CD4-positive, alpha-beta T cell treated with Interleukin-15 for 4 hours (primary cell): ENCODE measurements around the gene SRBD1.

Experiments used
- DNase-seq: peaks from one replicate; pipeline ENCODE4 v3.0.0-alpha.2; 2020; ENCODE audit warnings: low spot score

Gene SRBD1

DNA sequence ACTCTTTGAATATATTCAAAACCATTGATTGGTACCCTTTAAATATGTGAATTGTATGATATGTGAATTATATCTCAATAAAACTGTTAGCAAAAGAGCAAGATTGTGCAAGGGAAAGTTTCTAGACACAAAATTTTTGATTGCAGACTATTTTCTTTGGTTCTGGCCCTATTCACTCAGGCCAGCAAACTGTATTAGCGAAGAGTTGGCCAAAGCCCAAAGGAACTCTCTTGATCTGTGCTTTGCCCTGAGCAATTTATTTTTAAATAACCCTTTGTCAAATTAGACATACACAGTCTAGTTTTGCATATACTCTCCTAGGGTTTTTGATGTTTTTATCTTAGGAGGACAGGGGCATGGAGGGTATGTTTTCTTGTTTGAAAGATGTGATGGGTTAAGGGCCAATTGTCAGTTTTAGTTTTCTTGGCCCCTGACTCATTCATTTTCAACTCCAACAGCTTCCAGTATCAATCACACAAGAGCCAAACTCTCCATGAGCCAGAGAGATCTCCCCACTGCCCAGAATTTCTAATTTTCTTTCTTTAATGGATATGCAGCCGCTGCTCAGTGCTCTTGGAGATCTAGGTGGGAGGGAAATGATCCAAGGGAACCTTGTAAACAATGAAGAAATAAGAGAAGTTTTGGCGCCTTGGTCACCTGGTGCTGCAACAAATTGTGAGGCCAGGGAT is 231.5 kb downstream of the SRBD1 start:
- no peak for DNase-seq

GRCh38 chr2:45373534-45373933 is 237.5 kb downstream of the SRBD1 start:
- DNase-seq, result no peak

GRCh38 chr2:45370369-45370768 is 240.7 kb downstream of the SRBD1 start:
- DNase-seq, result no peak

GRCh38 chr2:45368792-45369191 is 242.3 kb downstream of the SRBD1 start:
- no peak for DNase-seq

DNA sequence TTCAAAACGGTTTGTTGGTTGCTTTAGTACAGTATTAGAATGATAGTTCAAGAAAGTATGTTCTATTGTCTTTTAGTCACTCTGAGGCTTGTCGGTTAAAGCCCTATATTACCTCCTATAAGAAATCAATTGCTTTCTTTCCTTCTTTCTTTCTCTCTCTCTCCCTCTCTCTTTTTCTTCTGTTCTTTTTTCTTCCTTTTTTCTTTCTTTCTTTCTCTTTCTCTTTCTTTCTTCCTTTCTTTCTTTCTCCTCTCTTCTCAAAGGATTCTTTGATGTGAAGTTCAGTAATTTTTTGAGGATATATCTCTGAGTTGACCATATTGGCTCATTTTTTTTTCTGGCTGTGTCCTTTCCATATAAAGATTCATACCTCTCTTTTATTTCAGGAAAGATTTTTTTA is 249.4 kb downstream of the SRBD1 start:
- no peak for DNase-seq

- no peak for DNase-seq
Observed at GRCh38 chr2:45354776-45355175, 256.3 kb downstream of the SRBD1 start.

DNA sequence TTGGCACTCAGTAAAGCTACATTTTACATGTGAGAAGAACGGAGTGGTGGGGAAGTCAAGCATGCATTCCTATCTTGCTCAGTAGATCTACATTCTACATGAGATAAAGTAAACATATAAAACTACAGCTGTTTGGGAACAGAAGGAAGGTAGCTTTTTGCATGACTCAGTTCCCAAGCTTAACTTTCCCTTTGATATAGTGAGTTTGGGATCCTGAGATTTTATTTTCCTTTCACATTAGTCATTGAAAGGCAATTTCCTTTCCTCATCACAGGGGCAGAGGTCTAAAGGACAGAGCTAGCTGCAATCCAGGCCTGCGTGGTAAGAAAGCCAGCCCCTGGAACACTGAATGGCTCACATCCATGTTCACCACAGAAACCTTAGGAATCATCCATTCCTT is 257.2 kb downstream of the SRBD1 start:
- no peak for DNase-seq

GRCh38 chr2:45352506-45352905 is 258.6 kb downstream of the SRBD1 start:
- no peak for DNase-seq

DNA sequence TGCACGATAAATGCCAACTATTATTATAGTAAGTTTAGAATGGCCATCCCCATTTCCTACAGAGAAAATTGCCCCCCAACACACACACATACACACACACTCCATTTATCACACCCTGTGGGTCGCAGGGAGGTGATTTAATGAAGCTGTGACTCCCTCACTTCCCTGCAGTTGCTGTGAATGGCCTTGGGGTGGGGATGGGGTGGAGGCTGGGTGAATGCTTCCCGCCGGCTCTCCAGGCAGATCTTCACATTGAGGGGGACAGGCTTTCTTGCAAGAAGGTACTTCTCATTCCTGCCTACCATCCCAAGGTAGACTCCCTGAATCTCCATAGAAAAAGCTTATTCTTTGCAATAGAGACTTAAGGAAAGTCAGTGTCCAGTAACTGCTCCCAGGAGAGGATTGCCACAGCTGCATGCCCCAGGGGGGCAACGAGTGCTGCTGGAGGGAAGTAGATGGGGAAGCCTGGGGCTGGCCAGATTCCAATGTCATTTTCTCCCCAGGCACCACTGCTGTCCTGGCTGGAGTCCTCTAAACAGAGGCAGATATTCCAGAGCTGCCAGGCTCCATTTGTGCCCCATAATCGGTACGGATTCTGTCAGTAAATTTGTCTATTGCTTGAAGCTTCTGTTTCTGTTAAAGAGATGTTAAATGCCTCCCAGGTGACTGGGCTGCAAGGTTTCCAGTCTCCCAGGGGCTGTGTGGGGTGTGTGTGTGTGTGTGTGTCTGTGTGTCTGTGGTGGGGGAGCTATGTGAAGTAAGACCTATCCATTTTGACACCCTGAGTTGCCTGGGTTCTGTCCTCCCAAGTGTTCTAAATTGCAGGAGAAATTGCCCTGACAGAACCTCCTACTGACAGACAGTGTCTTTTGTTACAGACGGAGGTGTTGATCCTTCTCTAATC is 265.5 kb downstream of the SRBD1 start:
- no peak for DNase-seq

DNA sequence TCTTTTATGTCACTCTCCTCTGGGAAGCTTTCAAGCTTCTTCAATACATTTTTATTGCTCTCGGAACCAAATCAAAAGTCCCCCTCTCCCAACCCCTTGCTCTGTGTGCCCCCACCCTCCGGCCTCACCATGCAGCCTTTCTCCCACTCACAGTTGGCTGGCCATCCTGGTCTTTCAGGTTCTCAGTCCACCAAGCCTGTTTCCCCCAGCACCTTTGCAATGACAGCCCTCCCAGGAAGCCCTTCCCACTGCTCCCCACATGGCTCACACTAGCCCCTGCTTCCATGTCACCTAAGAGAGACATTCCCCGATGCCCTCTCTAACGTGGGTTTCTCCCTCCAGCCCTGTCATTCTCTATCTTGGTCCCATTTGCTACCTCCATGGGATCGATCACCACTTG is 266.6 kb downstream of the SRBD1 start:
- DNase-seq, result no peak

GRCh38 chr2:45344071-45344470 is 267.0 kb downstream of the SRBD1 start:
- DNase-seq, result no peak

GRCh38 chr2:45343251-45344017 is 267.6 kb downstream of the SRBD1 start:
- DNase-seq, result no peak

DNA sequence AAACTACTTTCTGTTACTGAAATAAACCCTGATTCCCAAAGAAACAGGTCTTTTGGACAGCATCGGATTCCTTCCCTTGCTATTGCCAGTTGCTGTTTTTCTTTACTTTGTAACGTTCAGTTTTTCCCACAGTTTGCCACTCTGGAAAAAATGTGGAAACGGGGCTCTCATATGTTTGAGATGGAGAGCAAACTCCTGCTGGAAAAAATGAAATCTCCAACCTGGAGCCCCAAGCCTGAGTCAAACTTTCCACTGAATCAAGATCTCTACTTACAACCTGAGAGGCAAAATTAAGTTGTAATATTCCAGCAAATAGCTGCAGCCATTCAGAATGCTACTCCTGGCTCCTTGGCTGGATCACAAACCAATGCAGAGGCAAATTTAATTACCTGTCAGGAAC is 270.7 kb downstream of the SRBD1 start:
- DNase-seq, result no peak

DNA sequence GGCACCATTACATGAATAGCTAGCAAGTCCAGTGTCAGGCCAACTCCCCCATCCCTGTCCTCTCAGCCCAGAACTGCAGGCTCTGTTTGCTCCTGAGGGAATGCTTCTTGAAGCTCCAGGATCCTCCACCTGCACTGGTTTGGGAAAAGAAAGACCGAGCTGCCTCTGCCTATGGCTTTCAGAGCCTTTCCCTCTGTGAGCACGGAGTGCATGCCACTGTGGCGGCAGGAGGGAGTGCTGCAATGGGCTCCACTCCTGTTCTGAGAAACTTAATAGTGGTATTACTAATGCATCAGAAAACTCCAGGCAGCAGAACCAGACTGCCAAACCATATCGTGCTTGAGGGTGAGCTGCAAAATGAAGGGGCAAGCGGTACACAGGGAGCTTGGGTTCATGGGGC is 271.8 kb downstream of the SRBD1 start:
- no peak for DNase-seq
